Measurements from ENCODE around the gene NARF.
"Not testable (repeated sequence)": the region's sequence is repeated elsewhere in the genome, so short reads cannot be mapped to it uniquely, and the experiment has no call there.

Gene NARF

GRCh38 chr17:82539076-82539475 is 80.5 kb downstream of the NARF start:
- not testable (repeated sequence) for DNase-seq (ENCODE audit: low read depth)
